HepG2 (cell line): ENCODE data around the gene MAP3K20. TPM values are rescaled to one million over a fixed set of nuclear protein-coding genes. Genes with fewer than 3 reads are reported as not detected.

Experiments used
- ATAC-seq: fragments of 200-7000 bp; cut with Tn5 transposase; 3 replicates; pipeline ENCODE4 v1.9.1; 2020; ENCODE audit warnings: mild to moderate bottlenecking, moderate library complexity
- BruUV-seq: library from RNA; stranded (reverse); fragments of 400-500 nt; replicated peaks from 2 replicates; lab custom pipeline; 2021; lab: Mats Ljungman, UMichigan
- CTCF ChIA-PET: fragments of 300-600 bp; formaldehyde crosslinking; extraction: SDS; loops from one replicate; lab custom pipeline; 2021; ENCODE audit warnings: low total read pairs, inconsistent platforms, low intra/inter-chr PET ratio; lab: Yijun Ruan, JAX
- POLR2A ChIA-PET: fragments of 350-600 bp; sonication (Branson Sonifier 250); formaldehyde crosslinking; loops from one replicate; lab custom pipeline; 2020; ENCODE audit warnings: antibody characterized with exemption, inconsistent platforms; lab: Yijun Ruan, JAX
- DNase-seq: peaks from one replicate; pipeline ENCODE4 v3.0.0-alpha.2; 2015; ENCODE audit warnings: low spot score
- FAIRE-seq: peaks from 3 replicates; lab custom pipeline; 2011; peaks lifted over from hg19 to GRCh38; lab: Jason Lieb, UNC
- H2AFZ ChIP-seq: one replicate; pipeline ENCODE4 v1.6.1; 2011; ENCODE audit warnings: low read length, inconsistent platforms
- H3K27ac ChIP-seq: fragments of 300-600 bp; 3 replicates; pipeline ENCODE4 v1.8.0; 2011; ENCODE audit warnings: mixed run types, mild to moderate bottlenecking, mixed read lengths, low read length, inconsistent platforms; ENCODE audit not compliant: insufficient read depth; ENCODE audit errors: extremely low read length
- H3K27me3 ChIP-seq, 2 experiments: fragments of 200-600 bp in 1 of 2; 2 replicates in 1 of 2; 3 replicates in 1 of 2; pipeline versions ENCODE4 v1.6.0 to v1.8.0; 2011; ENCODE audit warnings: low read length in 2 of 2, mild to moderate bottlenecking in 2 of 2, moderate library complexity in 2 of 2, inconsistent platforms in 1 of 2; ENCODE audit not compliant: insufficient read depth in 2 of 2, control insufficient read depth in 1 of 2
- H3K36me3 ChIP-seq, 2 experiments: fragments of 200-600 bp in 1 of 2; replicated peaks in 1 of 2; 2 replicates in 1 of 2; 3 replicates in 1 of 2; pipeline versions ENCODE4 v1.5.1 to v1.8.0; 2011; ENCODE audit warnings: low read length in 2 of 2, inconsistent platforms in 1 of 2; ENCODE audit not compliant: insufficient read depth in 2 of 2, control insufficient read depth in 1 of 2
- H3K4me1 ChIP-seq: 2 replicates; pipeline ENCODE4 v1.5.1; 2012; ENCODE audit warnings: low read length, inconsistent platforms; ENCODE audit not compliant: insufficient read depth
- H3K4me2 ChIP-seq: 2 replicates; pipeline ENCODE4 v1.6.0; 2011; ENCODE audit warnings: low read depth, low read length, inconsistent platforms
- H3K4me3 ChIP-seq, 3 experiments: fragments of 200-600 bp in 1 of 3; sonication (generic), shearing (Covaris generic) in 1 of 3; replicated peaks in 1 of 3; 2 replicates each; pipeline ENCODE4 v1.5.1; 2011 to 2016; ENCODE audit warnings: low read length in 3 of 3, inconsistent platforms in 2 of 3, low read depth in 2 of 3, mild to moderate bottlenecking in 2 of 3, control low read depth in 1 of 3, mixed read lengths in 1 of 3; ENCODE audit not compliant: insufficient read depth in 1 of 3
- H3K79me2 ChIP-seq: one replicate; pipeline ENCODE4 v1.6.1; 2011; ENCODE audit warnings: low read length, inconsistent platforms; ENCODE audit not compliant: insufficient read depth
- H3K9ac ChIP-seq: 2 replicates; pipeline ENCODE4 v1.6.0; 2011; ENCODE audit warnings: mild to moderate bottlenecking, low read depth, low read length, inconsistent platforms; ENCODE audit not compliant: insufficient read depth
- H3K9me3 ChIP-seq: 2 replicates; pipeline ENCODE4 v1.5.1; 2012; ENCODE audit warnings: mild to moderate bottlenecking, low read length
- H4K20me1 ChIP-seq: 2 replicates; pipeline ENCODE4 v1.6.0; 2011; ENCODE audit warnings: inconsistent platforms, mild to moderate bottlenecking, low read length, moderate library complexity; ENCODE audit not compliant: insufficient read depth
- ARNT ChIP-seq: fragments of 450-650 bp; IDR thresholded peaks from 2 replicates; pipeline ENCODE4 v1.6.1; 2017
- CENPX ChIP-seq: sonication (generic); formaldehyde crosslinking; IDR thresholded peaks from 2 replicates; pipeline ENCODE4 v1.9.0; 2021; ENCODE audit warnings: mild to moderate bottlenecking, missing genetic modification reagents, moderate library complexity
- CHD4 ChIP-seq: fragments of 200-600 bp; sonication (generic); IDR thresholded peaks from 2 replicates; pipeline ENCODE4 v1.7.0; 2017; ENCODE audit warnings: mild to moderate bottlenecking, low read length, borderline replicate concordance
- FOXP1 ChIP-seq, 2 experiments: fragments of 450-650 bp in 1 of 2; IDR thresholded peaks; 2 replicates each; pipeline ENCODE4 v1.6.1; 2017 to 2018; ENCODE audit warnings: antibody characterized with exemption in 1 of 2
- ISX ChIP-seq: sonication (generic); formaldehyde crosslinking; conservative IDR thresholded peaks from 2 replicates; pipeline ENCODE4 v1.5.0; 2020; ENCODE audit warnings: missing genetic modification reagents
- MAFF ChIP-seq: IDR thresholded peaks from 2 replicates; pipeline ENCODE4 v1.6.1; 2011; ENCODE audit warnings: low read depth, low read length, improper control_type of control experiment
- MYC ChIP-seq: sonication (generic); formaldehyde crosslinking; IDR thresholded peaks from 2 replicates; pipeline ENCODE4 v1.9.0; 2021; ENCODE audit warnings: missing genetic modification reagents, borderline replicate concordance
- SAP130 ChIP-seq: IDR thresholded peaks from 2 replicates; pipeline ENCODE4 v1.6.1; 2016; ENCODE audit warnings: low read depth
- XRCC5 ChIP-seq: fragments of 200-400 bp; formaldehyde crosslinking; optimal IDR thresholded peaks from 2 replicates; pipeline ENCODE3; 2017; ENCODE audit warnings: mild to moderate bottlenecking, low read length
- ZBTB44 ChIP-seq: sonication (generic); formaldehyde crosslinking; IDR thresholded peaks from 2 replicates; pipeline ENCODE4 v1.4.0; 2020; ENCODE audit warnings: missing genetic modification reagents
- ZBTB46 ChIP-seq: sonication (generic); formaldehyde crosslinking; IDR thresholded peaks from 2 replicates; pipeline ENCODE4 v1.4.0; 2020; ENCODE audit warnings: mild to moderate bottlenecking, missing genetic modification reagents, borderline replicate concordance
- ZNF343 ChIP-seq: sonication (generic); formaldehyde crosslinking; IDR thresholded peaks from 2 replicates; pipeline ENCODE4 v1.4.0; 2020; ENCODE audit warnings: mild to moderate bottlenecking, missing genetic modification reagents
- ZNF451 ChIP-seq: sonication (generic); formaldehyde crosslinking; IDR thresholded peaks from 2 replicates; pipeline ENCODE4 v1.5.0; 2020; ENCODE audit warnings: mild to moderate bottlenecking, missing genetic modification reagents
- ZNF616 ChIP-seq: sonication (generic); formaldehyde crosslinking; IDR thresholded peaks from 2 replicates; pipeline ENCODE4 v1.5.0; 2020; ENCODE audit warnings: low read depth, mild to moderate bottlenecking, missing genetic modification reagents
- WGBS: methylation state at CpG from one replicate; pipeline ENCODE4 v1.1.6; 2017; ENCODE audit warnings: low lambda C conversion rate; 5-methylcytosine and 5-hydroxymethylcytosine counted together
- in situ Hi-C: cut with HindIII; loops from 2 replicates; pipeline ENCODE4 v1.10.0; 2017; ENCODE audit warnings: low pct_unique_long_range_greater_than_20kb; ENCODE audit not compliant: extremely low pct_ligation_motif_present
- intact Hi-C: fragments of 100-400 bp; cut with micrococcal nuclease; formaldehyde crosslinking; loops from one replicate; pipeline ENCODE4 v1.10.0; 2022; ENCODE audit not compliant: unreplicated experiment
- polyA plus RNA-seq, 8 experiments: library from polyadenylated mRNA; depleted of rRNA in 3 of 8; stranded (reverse) in 7 of 8; unstranded in 1 of 8; fragments of >200 nt; fragmentation: Illumina TruSeq in 4 of 8; extraction: Trizol in 4 of 8; gene quantifications; 2 replicates each; pipeline versions ENCODE4 v1.2.1 to v1.2.3, GENCODE V29; 2011 to 2016; ENCODE audit warnings: low read depth in 4 of 8, missing spikeins in 1 of 8, mixed read lengths in 1 of 8; ENCODE audit not compliant: insufficient read depth in 1 of 8
- total RNA-seq, 5 experiments: library from RNA; depleted of rRNA; stranded (reverse); fragments of >200 nt; fragmentation: Illumina TruSeq; extraction: Trizol; gene quantifications; 2 replicates each; pipeline ENCODE4 v1.2.3, GENCODE V29; 2016; ENCODE audit warnings: low read depth in 1 of 5
- TF ChIP-seq, protein P1 (sequence below): sonication (generic); formaldehyde crosslinking; IDR thresholded peaks from 2 replicates; pipeline ENCODE4 v1.4.0; 2020; ENCODE audit warnings: missing genetic modification reagents
- TF ChIP-seq, protein P2 (sequence below): sonication (generic); formaldehyde crosslinking; IDR thresholded peaks from 2 replicates; pipeline ENCODE4 v1.5.0; 2020; ENCODE audit warnings: mild to moderate bottlenecking, missing genetic modification reagents

The MAP3K20 gene
- total and polyA plus RNA-seq, 2 of the 13 experiments (the other 11 are each of a cell fraction or from before 2014, with no cell fraction given) = 5.2 to 13.5 TPM

DNA sequence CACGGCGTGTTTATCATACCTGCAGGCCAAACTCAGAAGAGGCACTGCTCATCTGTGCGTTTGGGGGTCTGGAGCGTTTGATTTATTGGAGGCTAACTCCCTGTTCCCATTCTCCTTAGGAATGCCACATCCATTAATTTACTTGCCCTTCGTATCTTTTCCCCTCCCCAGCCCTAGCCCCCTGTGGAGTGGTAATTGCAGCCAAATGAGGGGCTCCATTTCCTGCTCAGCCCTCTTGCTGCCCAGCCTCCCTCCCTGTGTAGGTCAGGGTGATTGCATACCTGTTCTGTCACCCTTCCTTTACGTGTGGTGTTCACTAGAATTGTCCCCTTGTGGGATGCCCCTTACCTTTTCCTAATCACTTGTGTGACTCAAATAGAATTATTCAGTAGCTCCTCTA lies 120.4 kb downstream of the MAP3K20 start:
- intact Hi-C loops = no loop called here
- in situ Hi-C loops = no loop called here
- FAIRE-seq (no peak), DNase-seq (no peak), ATAC-seq (no peak)
- Histone ChIP-seq H3K36me3 (peaks cover 0 to 16% of the 10 kb centered on the region in 2 experiments; a peak in 4 of 5 replicates), H3K9ac (no peak overlapping the region), H3K4me3 (no peak overlapping the region), H3K4me1 (no peaks in the 10 kb centered on the region), H3K27me3 (no peaks in the 10 kb centered on the region), H3K4me2 (no peak overlapping the region), H4K20me1 (no peaks in the 10 kb centered on the region), H3K27ac (no peak overlapping the region), H2AFZ (no peak overlapping the region), H3K79me2 (no peaks in the 10 kb centered on the region), H3K9me3 (no peaks in the 10 kb centered on the region)
- TF ChIP-seq SAP130 (CRISPR knock-in tag) (no peak), ARNT (no peak), XRCC5 (no peak), ZNF451 (CRISPR knock-in tag) (no peak), ZBTB46 (CRISPR knock-in tag) (no peak), CENPX (CRISPR knock-in tag) (no peak), ISX (CRISPR knock-in tag) (no peak), MYC (CRISPR knock-in tag) (no peak), ZNF343 (CRISPR knock-in tag) (no peak), CHD4 (no peak), MAFF (no peak), ZBTB44 (CRISPR knock-in tag) (no peak), ZNF616 (CRISPR knock-in tag) (no peak), FOXP1 (IDR thresholded peaks at IDR 0.05) (no peak), FOXP1 (CRISPR knock-in tag; IDR thresholded peaks at IDR 0.05) (no peak)
- TF ChIP-seq, protein P1, sequence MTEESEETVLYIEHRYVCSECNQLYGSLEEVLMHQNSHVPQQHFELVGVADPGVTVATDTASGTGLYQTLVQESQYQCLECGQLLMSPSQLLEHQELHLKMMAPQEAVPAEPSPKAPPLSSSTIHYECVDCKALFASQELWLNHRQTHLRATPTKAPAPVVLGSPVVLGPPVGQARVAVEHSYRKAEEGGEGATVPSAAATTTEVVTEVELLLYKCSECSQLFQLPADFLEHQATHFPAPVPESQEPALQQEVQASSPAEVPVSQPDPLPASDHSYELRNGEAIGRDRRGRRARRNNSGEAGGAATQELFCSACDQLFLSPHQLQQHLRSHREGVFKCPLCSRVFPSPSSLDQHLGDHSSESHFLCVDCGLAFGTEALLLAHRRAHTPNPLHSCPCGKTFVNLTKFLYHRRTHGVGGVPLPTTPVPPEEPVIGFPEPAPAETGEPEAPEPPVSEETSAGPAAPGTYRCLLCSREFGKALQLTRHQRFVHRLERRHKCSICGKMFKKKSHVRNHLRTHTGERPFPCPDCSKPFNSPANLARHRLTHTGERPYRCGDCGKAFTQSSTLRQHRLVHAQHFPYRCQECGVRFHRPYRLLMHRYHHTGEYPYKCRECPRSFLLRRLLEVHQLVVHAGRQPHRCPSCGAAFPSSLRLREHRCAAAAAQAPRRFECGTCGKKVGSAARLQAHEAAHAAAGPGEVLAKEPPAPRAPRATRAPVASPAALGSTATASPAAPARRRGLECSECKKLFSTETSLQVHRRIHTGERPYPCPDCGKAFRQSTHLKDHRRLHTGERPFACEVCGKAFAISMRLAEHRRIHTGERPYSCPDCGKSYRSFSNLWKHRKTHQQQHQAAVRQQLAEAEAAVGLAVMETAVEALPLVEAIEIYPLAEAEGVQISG (CRISPR knock-in tag) = no peak
- TF ChIP-seq, protein P2, sequence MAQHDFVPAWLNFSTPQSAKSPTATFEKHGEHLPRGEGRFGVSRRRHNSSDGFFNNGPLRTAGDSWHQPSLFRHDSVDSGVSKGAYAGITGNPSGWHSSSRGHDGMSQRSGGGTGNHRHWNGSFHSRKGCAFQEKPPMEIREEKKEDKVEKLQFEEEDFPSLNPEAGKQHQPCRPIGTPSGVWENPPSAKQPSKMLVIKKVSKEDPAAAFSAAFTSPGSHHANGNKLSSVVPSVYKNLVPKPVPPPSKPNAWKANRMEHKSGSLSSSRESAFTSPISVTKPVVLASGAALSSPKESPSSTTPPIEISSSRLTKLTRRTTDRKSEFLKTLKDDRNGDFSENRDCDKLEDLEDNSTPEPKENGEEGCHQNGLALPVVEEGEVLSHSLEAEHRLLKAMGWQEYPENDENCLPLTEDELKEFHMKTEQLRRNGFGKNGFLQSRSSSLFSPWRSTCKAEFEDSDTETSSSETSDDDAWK = no peak
- BruUV-seq = no TSS peak
- CTCF ChIA-PET = no interaction called here
- POLR2A ChIA-PET = no interaction called here
- WGBS = 98% methylated on average over 6 of the region's 6 CpGs
